Jurkat, Clone E6-1 (cell line): Measurements from ENCODE around the gene ENOX1.
"Not testable (repeated sequence)": the region's sequence is repeated elsewhere in the genome, so short reads cannot be mapped to it uniquely, and the experiment has no call there.

Experiments
- DNase-seq: peaks from one replicate; pipeline ENCODE4 v3.0.0-alpha.2; 2011; ENCODE audit warnings: low read depth, low spot score
- H3K4me3 ChIP-seq: 2 replicates; pipeline ENCODE4 v1.5.1; 2011; ENCODE audit warnings: mild to moderate bottlenecking, low read length, control low read depth, moderate library complexity

The ENOX1 gene

DNA sequence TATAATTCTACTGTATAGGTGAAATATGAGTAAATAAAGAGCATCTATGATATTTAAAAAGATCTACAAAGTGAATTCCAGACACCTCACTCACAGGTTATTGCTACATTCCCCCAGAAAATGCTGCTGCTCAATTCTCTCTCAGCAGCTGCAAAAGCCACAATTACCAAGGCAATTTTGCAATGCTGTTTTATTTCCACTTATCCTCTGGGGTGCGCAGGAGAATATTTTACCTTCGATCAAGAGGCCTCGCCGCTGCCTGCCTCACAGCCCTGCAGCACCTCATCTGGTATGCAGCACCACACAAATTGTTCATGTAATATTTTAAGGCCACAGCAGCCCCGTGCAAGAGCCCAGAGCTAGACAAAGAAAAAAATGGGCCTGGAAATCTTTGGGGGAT is 430.2 kb downstream of the ENOX1 start:
- peak; percentile 64 for DNase-seq
- H3K4me3 ChIP-seq, result no peak overlapping the region

DNA sequence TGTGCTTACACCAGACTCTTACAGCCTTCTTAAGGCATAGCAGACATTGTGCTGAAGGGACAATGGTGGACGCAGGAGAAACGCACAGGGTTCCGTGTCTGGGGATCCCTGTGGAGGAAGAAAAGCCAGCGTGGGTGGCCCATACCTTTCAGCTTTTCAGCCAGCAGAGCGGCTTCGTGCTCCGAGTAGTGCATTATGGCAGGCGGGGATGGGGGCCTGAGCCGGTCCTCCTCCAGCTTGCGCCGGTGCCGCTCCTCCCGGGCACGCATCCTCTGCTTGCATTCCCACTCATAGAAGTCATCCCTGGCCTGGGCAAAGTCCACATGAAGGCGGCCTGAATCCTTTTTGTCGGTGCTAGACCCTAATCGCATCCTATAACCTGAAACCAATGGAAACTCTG is 431.0 kb downstream of the ENOX1 start:
- DNase-seq, result no peak

DNA sequence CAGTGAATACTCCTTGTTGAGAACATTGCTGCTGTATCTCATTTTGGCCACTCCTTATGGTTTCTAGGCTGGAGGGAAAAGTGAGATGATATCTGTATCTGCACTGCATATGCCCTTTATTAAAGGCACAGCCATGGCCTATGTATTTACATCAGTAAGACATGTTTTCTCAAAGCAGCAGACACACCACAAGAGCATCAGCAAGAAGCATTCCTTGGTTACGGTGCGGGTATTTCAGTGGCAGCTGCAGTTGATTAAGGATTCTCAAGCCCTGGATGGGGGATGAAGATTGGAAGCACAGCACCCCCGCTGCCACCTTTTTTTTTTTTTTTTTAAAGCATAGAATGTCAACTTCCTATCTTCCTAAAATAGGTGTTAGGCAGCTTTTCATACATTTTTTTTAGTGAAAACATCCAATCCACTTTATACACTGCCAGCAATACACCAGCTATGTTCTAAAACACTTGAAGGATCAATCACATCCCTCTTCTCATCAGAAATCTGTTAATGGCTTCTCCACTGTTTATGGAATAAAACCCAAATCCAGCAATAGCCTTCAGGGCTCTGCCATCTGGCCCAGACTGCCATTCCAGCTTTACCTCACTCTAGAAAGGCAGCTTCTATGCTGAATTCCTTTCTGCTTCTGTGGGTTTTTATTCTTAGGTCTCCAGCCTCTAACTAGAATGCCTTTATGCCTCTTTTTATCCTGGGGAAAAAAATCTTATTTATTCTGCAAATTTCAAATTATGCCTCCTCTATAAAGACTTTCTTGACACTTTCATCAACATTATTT is 432.4 kb downstream of the ENOX1 start:
- H3K4me3 ChIP-seq, result no peak overlapping the region
- DNase-seq, result no peak

More for the DNA sequence above, 431.0 kb downstream of the ENOX1 start:
- H3K4me3 ChIP-seq, result no peak overlapping the region

DNA sequence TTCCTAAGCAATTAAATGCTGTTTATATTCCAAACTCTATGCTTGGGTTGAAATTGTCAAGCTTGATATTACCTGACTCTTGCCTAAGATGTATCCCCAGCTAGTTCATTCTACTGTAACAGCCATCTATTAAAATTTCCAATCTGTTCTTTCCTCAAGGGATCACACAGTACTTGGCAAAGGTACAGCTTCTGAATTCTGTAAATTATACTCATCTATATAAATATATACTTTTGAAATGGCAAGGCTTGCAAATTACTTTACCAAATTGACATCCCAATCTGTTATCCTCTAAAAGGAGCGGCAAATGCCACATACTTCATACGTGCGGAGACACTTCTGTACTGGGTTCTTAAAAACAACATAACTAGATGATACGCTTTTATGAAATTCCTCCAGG is 433.1 kb downstream of the ENOX1 start:
- no peak for DNase-seq
- no peak overlapping the region for H3K4me3 ChIP-seq

DNA sequence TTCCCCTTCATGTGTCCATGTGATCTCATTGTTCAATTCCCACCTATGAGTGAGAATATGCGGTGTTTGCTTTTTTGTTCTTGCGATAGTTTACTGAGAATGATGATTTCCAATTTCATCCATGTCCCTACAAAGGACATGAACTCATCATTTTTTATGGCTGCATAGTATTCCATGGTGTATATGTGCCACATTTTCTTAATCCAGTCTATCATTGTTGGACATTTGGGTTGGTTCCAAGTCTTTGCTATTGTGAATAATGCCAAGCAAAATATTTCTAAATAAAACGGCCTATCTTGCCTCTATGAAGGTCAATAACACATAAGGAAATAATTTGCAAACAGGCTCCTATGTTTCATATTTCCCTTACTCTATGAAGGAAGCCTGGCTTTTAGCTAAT is 435.2 kb downstream of the ENOX1 start:
- H3K4me3 ChIP-seq, DNase-seq: not testable (repeated sequence)

DNA sequence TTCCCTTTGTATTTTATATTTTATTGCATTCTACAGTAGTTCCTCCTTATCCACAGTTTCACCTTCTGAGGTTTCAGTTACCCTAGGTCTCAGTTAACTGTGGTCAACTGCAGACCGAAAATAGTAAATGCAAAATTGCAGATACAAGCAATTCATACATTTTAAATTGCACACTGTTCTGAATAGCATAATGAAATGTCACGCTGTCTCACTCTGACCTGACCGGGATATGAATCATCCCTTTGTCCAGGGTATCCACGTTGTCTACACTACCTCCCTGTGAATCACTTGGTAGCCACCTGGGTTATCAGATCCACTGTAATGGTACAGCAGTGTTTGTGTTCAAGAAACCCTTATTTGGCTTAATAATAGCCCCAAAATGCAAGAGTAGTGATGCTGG is 438.4 kb downstream of the ENOX1 start:
- no peak overlapping the region for H3K4me3 ChIP-seq
- DNase-seq, result no peak

DNA sequence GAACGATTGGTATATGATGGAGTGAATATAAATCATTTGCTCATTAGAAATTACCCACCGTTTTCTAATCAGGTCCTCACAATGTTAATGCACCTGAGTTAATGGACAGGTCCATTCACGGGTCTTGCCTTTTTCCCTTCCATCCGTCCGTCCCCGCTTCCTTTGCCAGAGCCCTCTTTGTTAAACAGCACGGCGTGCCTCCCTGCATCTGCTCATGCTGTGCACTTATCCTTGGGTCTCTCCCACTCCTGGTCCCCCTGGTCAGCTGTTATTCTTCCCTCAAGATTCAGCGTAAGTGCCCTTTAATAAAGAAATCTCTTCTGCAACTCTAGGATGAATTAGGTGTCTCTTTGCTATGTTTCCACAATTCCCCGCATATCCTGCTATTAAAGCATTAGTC is 438.9 kb downstream of the ENOX1 start:
- no peak for DNase-seq
- no peak overlapping the region for H3K4me3 ChIP-seq

DNA sequence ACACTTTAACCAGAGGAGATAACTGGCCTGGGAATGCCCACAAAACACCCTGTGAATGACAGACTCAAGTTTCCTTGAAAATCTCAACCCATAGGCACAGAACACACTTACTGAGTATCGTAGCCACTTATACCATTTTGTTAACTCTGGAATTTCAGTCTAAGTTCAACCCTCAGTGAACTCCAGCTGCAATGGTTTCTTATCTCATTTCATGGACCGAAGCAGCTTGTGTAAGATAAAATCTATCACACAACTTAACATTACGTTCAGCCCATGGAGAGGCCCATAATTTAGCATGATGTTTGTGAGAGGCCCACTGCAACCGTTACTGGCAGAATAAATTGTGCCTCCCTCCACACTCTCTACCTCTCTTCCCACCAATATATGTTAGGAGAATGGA is 440.3 kb downstream of the ENOX1 start:
- DNase-seq, result peak; percentile 59
- no peak overlapping the region for H3K4me3 ChIP-seq

DNA sequence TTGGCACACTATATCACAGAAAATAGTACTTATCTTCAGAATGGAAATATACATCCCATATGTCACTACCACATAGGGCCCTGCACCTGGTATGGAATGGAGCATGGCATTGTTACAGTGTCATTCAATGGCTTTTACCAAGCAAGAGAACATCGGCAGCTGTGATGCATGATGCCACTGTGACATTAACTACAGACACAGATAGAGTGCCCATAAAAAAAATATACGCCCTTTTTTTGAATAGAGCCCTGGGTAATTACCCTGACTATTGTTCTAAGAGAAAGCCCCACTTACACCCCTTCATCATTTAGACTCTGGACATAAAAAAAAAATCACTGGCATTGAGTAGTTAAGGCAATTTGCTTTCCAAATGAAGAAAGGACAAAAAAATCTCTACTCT is 443.1 kb downstream of the ENOX1 start:
- no peak overlapping the region for H3K4me3 ChIP-seq
- no peak for DNase-seq

DNA sequence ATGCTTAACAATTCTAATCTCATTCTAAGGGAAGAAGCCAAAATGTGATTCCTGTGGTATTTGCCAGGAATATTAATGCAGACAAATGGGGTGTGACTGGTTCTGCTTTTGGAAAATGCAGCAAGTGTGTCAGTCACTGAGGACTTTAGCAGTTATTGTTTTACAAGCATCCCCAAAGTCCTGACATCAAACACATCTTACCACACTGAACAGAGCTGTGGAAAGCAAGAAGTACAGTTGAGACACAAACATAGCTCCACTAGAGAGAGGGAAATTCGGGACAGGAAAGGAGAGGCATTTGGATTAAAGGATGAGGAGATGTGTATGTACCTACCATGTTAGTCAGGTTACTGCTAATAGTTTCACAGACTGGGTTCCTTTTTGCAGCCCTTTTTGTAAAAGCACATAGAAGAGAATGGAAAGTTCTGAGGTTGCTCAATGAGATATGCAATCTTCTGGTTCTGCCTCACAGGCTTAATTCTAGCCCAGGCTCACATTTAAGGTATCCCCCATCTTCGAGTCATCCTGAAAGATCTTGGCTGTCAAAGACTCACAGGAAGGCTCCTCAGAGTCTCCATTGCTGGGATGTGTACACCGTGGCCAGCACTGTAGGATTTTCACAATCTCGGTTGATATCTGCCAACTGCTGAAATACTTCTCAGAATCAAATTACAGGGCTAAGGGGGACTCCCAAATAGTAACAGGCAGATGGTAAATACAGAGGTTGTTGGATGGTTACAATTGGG is 446.8 kb downstream of the ENOX1 start:
- no peak overlapping the region for H3K4me3 ChIP-seq
- DNase-seq, result no peak

DNA sequence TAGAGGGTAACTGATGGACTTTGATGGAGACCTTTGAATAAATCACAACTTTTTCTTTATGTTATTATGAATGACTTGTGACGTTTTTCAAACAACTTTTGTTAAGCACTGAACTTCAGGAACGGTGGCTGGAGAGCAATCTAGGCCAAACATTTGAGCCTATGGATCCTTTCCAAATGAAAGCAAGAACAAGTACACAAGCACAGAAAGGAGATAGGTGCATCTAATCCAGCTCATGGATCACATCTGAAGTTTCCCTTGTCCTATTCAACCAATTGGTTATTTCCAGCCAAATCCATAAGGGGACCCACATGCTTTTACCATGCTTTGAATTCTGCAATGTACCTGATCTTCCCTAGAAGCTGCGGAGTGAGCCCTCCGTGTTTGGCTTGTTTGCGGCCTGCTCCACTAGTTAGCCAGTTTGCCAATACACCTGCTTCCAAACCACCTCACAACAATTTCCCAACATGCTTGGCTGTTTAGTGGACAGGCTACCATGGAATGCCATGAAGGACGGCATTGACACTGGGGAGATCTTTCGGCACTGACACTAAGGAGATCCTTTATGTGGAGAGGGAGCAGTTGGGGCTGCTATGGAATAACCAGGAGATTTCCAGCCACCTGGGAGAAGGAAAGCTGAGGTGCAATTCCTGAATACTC is 447.5 kb downstream of the ENOX1 start:
- no peak for DNase-seq
- H3K4me3 ChIP-seq, result no peak overlapping the region

DNA sequence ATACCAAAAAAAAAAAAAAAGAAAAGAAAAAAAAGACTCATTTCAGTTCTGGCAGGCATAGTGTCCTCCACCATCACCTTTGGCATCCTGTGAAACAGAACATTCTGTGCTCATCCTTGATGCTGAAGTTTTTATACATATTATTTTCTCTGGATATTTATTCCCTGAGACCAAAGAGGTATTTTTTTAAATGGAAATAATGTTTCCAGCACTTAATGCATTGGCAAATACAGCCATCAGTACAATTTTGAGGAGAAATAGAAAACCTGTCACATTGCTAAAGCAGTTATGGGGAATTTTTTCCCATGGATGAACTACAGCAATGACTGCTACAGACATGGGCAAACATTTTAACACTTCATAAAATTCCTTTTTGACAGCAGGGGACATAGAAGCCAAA is 451.0 kb downstream of the ENOX1 start:
- no peak for DNase-seq
- H3K4me3 ChIP-seq, result no peak overlapping the region

DNA sequence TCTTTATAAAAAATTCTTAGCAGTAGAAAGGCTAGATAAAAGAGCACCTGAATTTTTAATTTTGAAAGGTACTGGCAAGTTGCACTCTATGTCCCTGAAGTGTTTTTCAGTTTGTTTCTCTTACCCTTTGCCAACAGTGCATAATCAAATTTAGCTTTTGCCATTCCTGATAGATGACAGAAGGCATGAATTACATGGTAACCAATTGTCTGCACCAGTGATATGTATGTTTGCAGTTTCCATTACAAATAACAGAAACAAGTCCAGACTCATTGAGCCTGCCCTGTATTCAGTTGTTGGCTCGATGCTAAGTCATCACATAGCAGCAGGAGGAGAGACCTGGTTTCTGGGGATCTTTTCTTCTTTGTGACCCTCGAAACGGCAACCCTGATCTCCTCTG is 453.6 kb downstream of the ENOX1 start:
- no peak for DNase-seq

DNA sequence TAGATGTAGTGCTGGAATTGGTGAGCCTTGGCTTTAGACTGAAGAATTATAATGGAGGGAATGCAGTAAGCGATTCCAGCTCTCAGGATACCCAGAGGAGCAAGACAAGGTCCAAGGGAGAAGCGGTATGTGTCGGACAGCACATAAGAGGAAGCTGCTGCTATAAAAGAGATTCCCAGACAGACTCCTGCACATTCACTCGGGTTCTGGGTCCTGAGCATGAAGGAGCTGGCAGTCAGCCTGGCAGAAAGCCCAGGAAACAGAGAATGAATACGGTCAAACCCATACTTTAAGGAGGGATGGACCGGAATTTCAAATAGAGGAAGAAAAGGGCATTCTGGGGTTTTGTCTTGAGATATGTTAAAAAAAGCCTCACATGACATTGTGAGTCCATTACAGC is 455.1 kb downstream of the ENOX1 start:
- no peak for DNase-seq

More for the DNA sequence above, 453.6 kb downstream of the ENOX1 start:
- no peak overlapping the region for H3K4me3 ChIP-seq

DNA sequence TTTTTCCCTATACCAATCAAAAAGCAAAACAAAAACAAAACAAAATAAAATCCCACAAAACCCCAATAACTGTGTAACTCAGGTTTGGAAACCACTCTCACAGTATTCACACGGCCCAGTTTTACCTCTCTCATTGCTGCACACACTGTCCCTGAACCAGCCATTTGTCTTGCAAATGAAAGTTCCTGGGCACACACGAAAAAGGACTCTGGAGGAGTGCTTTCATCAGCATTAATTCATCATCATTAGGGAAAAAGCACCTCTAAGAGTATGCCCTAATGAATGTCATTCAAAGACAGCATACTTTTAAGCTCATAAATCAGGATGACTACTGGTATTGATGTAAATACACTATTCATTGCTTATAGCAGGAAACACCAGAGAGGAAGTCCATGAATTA is 457.1 kb downstream of the ENOX1 start:
- no peak for DNase-seq
- no peak overlapping the region for H3K4me3 ChIP-seq

More for the DNA sequence above, 455.1 kb downstream of the ENOX1 start:
- no peak overlapping the region for H3K4me3 ChIP-seq

DNA sequence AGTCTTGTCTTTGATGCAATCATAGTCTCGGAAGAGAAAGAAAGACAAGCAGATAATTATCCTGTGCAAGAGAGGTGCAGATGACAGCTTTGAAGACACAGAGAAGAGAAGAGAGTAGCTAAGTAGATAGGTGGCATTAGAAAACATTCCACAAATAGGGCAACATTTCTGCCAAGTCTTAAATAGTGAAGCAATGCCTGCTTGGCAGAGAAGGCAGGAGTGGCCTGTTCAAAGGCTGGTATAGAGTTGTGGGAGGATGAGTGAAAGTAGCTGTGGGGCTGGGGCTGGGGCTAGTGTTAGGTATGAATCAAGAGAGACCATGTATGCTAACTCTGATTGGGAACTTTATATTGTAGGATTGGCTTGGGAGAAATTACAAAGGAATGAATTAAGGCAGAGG is 457.9 kb downstream of the ENOX1 start:
- no peak for DNase-seq
- no peak overlapping the region for H3K4me3 ChIP-seq

DNA sequence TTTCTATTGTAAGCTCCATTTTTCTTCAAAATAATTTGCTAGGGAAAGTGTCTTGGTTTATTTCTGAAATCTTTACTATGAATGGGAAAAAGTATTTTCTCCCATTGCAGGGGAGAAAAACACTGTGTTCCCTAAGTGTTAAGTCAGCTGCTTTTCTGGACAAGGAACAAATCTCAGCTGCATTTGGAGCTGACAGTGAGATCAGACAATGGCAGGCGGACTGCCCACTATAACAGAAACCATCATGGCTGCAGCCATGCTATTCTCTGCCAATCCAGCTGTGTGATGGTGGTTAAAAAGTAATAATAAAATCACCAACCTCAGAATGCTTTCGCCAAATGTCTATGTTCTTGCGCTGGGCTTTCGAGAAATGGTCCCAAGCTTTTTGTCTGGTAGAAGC is 460.7 kb downstream of the ENOX1 start:
- no peak for DNase-seq
- no peak overlapping the region for H3K4me3 ChIP-seq

DNA sequence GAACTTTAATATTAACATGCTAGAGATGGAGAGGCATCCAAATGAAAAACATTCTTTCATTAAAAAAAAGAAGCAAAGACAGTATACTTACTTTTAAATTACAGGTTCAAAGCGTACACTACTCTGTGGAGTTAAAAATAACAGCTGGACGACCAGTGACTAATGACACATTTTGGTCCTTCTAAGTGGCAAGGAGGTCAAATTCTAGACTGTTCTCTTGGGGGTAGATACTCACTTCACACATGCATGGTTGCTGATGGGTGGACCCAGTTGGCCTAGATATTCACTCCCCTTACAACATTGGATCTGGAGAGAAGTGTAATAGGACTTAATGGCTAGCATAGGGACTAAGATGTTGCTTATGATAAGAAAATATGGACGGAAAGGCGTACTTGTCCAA is 461.1 kb downstream of the ENOX1 start:
- no peak overlapping the region for H3K4me3 ChIP-seq
- DNase-seq, result no peak

DNA sequence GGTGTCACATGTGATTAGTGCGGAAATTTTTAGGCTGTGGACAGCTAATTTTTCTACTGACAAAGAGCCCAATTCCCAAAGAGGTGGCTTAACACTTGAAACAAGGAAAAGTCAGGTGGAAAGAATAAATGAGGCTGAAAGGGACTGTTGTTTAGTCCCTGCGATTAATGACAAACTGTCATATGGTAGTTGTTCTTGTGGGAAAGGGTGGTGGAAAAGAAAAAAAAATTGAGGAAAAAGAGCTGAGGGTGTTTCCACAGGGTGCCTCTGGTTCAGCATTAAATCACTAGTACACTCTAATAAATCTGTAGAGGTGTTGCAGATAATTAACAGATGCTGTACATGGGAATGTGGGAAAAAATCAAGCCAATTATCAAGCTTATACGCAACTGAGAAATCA is 462.6 kb downstream of the ENOX1 start:
- no peak overlapping the region for H3K4me3 ChIP-seq
- no peak for DNase-seq
